ENCODE data around the gene RABAC1. TPM values are rescaled to one million over a fixed set of nuclear protein-coding genes. Genes with fewer than 3 reads are reported as not detected.
A peak's percentile ranks its signal among the peaks of the same experiment; 100 is the strongest.

The RABAC1 gene
- total RNA-seq, 1 experiment from 2014 or later = 66.3 TPM

GRCh38 chr19:41994994-41995958 is 36.2 kb upstream of the RABAC1 start:
- no peaks in the 10 kb centered on the region for H3K79me2 ChIP-seq (ENCODE audit: insufficient read depth, low read length)
- peaks cover 18% of the 10 kb centered on the region; the same call in 1 of the 2 replicates for H3K27me3 ChIP-seq (ENCODE audit: insufficient read depth, low read length)

GRCh38 chr19:41994521-41994971 is 35.4 kb upstream of the RABAC1 start:
- Histone ChIP-seq H3K9me2 (ENCODE audit: insufficient read depth) (no peaks in the 10 kb centered on the region), H3K9me3 (ENCODE audit: control insufficient read depth in 1 of 2, insufficient read depth in 1 of 2, low read depth in 1 of 2, low read length in 2 of 2) (no peaks in the 10 kb centered on the region), H3K27ac (ENCODE audit: low read depth, low read length) (no peak overlapping the region), H3K4me2 (ENCODE audit: low read length) (peak overlapping the region; percentile 99), H3K4me1 (ENCODE audit: control insufficient read depth in 1 of 2, insufficient read depth in 2 of 2, low read length in 2 of 2) (peaks cover 4 to 21% of the 10 kb centered on the region in 2 experiments; a peak in 3 of 4 replicates), H3K36me3 (ENCODE audit: control insufficient read depth in 1 of 2, insufficient read depth in 2 of 2, low read length in 2 of 2) (no peaks in the 10 kb centered on the region), H3K4me3 (replicated peaks in 1 of 2; ENCODE audit: low read depth in 1 of 2, low read length in 2 of 2) (peak overlapping the region; percentile 66 to 76), H2AFZ (ENCODE audit: low read depth, low read length, poor library complexity, severe bottlenecking) (no peak overlapping the region), H3K27me3 (ENCODE audit: insufficient read depth, low read length) (peaks cover 10% of the 10 kb centered on the region; the same call in 1 of the 2 replicates), H3K9ac (ENCODE audit: low read length) (no peak overlapping the region), H3K79me2 (ENCODE audit: insufficient read depth, low read length) (no peaks in the 10 kb centered on the region), H4K20me1 (ENCODE audit: insufficient read depth) (no peaks in the 10 kb centered on the region)
- DNase-seq (ENCODE audit: low read depth, low spot score) (no peak), ATAC-seq (peak; percentile 6; the same call in 1 of the 2 replicates)
- intact Hi-C loops (cut with micrococcal nuclease) = loop anchor here (10.0 kb wide), 1 partner anchor 100 kb away; no protein-coding TSS in a partner anchor
- RAD21 ChIA-PET (ENCODE audit: low non-redundant PET in 1 of 2, low total read pairs in 2 of 2, uncharacterized antibody in 2 of 2, unreplicated experiment in 2 of 2) = no interaction called here
- no TSS peak for BruUV-seq (replicated peaks)
- TF ChIP-seq EZH2 (IDR thresholded peaks at IDR 0.05) = no peak
- no peak for TF ChIP-seq TCF7L2 (IDR thresholded peaks at IDR 0.05; ENCODE audit: borderline replicate concordance, extremely low read depth, insufficient read depth, insufficient read length)
- no peak for TF ChIP-seq SP1 (IDR thresholded peaks at IDR 0.05; ENCODE audit: low read depth)
- TF ChIP-seq POLR2A (IDR thresholded peaks at IDR 0.05; ENCODE audit: borderline replicate concordance, extremely low read depth, insufficient read depth, insufficient read length) = no peak
- TF ChIP-seq, protein P1, sequence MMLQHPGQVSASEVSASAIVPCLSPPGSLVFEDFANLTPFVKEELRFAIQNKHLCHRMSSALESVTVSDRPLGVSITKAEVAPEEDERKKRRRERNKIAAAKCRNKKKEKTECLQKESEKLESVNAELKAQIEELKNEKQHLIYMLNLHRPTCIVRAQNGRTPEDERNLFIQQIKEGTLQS (IDR thresholded peaks at IDR 0.05) = no peak
- TF ChIP-seq REST (IDR thresholded peaks at IDR 0.05; ENCODE audit: low read depth) = no peak
- no peak for TF ChIP-seq SRF (IDR thresholded peaks at IDR 0.05; ENCODE audit: low read depth)
- no peak for TF ChIP-seq MAX (IDR thresholded peaks at IDR 0.05)
- TF ChIP-seq, protein P2, sequence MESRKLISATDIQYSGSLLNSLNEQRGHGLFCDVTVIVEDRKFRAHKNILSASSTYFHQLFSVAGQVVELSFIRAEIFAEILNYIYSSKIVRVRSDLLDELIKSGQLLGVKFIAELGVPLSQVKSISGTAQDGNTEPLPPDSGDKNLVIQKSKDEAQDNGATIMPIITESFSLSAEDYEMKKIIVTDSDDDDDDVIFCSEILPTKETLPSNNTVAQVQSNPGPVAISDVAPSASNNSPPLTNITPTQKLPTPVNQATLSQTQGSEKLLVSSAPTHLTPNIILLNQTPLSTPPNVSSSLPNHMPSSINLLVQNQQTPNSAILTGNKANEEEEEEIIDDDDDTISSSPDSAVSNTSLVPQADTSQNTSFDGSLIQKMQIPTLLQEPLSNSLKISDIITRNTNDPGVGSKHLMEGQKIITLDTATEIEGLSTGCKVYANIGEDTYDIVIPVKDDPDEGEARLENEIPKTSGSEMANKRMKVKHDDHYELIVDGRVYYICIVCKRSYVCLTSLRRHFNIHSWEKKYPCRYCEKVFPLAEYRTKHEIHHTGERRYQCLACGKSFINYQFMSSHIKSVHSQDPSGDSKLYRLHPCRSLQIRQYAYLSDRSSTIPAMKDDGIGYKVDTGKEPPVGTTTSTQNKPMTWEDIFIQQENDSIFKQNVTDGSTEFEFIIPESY (IDR thresholded peaks at IDR 0.05; ENCODE audit: extremely low read depth, insufficient replicate concordance, low read length) = no peak
- POLR2A ChIA-PET = no interaction called here
- CTCF ChIA-PET = no interaction called here

More at GRCh38 chr19:41994994-41995958, 36.2 kb upstream of the RABAC1 start:
- Histone ChIP-seq H3K4me1 (ENCODE audit: control insufficient read depth in 1 of 2, insufficient read depth in 2 of 2, low read length in 2 of 2) (peaks cover 4 to 21% of the 10 kb centered on the region in 2 experiments; a peak in 3 of 4 replicates), H3K9me2 (ENCODE audit: insufficient read depth) (no peaks in the 10 kb centered on the region), H3K9ac (ENCODE audit: low read length) (no peak overlapping the region), H3K4me2 (ENCODE audit: low read length) (no peak overlapping the region), H3K9me3 (ENCODE audit: control insufficient read depth in 1 of 2, insufficient read depth in 1 of 2, low read depth in 1 of 2, low read length in 2 of 2) (no peaks in the 10 kb centered on the region), H3K36me3 (ENCODE audit: control insufficient read depth in 1 of 2, insufficient read depth in 2 of 2, low read length in 2 of 2) (no peaks in the 10 kb centered on the region), H3K4me3 (replicated peaks in 1 of 2; ENCODE audit: low read depth in 1 of 2, low read length in 2 of 2) (no peak overlapping the region), H4K20me1 (ENCODE audit: insufficient read depth) (no peaks in the 10 kb centered on the region), H2AFZ (ENCODE audit: low read depth, low read length, poor library complexity, severe bottlenecking) (no peak overlapping the region), H3K27ac (ENCODE audit: low read depth, low read length) (no peak overlapping the region)
- ATAC-seq (no peak), DNase-seq (ENCODE audit: low read depth, low spot score) (no peak)
- BruUV-seq (replicated peaks) = no TSS peak
- intact Hi-C loops (cut with micrococcal nuclease) = loop anchor here (10.0 kb wide), 1 partner anchor 100 kb away; no protein-coding TSS in a partner anchor
- POLR2A ChIA-PET = no interaction called here
- RAD21 ChIA-PET (ENCODE audit: low non-redundant PET in 1 of 2, low total read pairs in 2 of 2, uncharacterized antibody in 2 of 2, unreplicated experiment in 2 of 2) = no interaction called here
- CTCF ChIA-PET = no interaction called here
- TF ChIP-seq EZH2phosphoT487 (IDR thresholded peaks at IDR 0.05; ENCODE audit: borderline replicate concordance) (no peak), SP1 (IDR thresholded peaks at IDR 0.05; ENCODE audit: low read depth) (no peak), ZNF274 (IDR thresholded peaks at IDR 0.05; ENCODE audit: low read depth, low read length) (no peak), ELF1 (IDR thresholded peaks at IDR 0.05; ENCODE audit: borderline replicate concordance, low read depth) (no peak), CEBPB (IDR thresholded peaks at IDR 0.05; ENCODE audit: low read depth) (no peak), ZFX (IDR thresholded peaks at IDR 0.05) (no peak), JUND (IDR thresholded peaks at IDR 0.05) (no peak)

Data from HCT116 (cell line).